ENCODE results near the gene PRSS56.
"Not testable (repeated sequence)": the region's sequence is repeated elsewhere in the genome, so short reads cannot be mapped to it uniquely, and the experiment has no call there.

The PRSS56 gene

DNA sequence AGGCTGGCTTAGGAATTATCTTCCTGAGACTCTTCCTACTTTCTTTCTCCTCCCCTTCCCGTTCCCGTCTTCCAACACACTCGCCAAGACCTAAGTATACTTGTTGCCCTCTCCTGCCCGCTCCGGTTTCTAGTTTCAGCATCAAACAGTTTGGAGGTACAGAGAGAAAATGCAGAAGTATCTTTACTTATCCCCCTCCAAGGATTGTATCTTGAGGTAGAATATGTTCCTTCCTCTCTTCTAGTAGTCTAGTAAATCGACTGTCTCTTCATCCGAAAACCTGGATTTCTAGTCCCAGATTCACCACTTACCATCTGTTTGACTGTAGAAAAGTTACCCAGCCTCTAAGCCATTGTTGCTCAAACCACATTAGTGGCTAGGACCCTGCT, 31.1 kb downstream of the PRSS56 start:
- Histone ChIP-seq H3K27ac (peak overlapping the region; percentile 94 to 100 (median 98)), H3K4me3 (peak overlapping the region; percentile 73 to 97 (median 83))

DNA sequence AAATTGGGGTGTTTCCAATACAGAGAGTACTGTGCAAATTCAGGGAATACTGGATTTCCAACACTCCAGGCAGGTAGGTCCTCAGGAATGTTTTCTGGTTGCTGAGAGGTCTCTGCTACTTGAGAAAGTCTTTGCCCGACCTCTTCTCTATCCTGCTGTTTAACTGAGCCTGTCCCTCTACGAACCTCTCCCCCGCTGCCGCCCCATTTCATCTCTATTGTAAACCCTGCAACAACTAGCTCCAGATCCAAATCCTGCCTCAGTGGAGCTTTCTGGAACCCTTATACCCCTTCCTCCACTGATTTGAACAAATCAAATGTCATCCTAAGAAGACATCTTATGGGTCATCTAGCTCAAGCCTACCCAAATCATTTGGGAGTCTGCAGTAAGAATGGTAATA, 31.6 kb downstream of the PRSS56 start:
- Histone ChIP-seq H3K27ac (peak overlapping the region in 9 of 21 experiments; percentile 94 to 100 (median 99)), H3K4me3 (peak overlapping the region in 6 of 7 experiments; percentile 73 to 97 (median 84))

DNA sequence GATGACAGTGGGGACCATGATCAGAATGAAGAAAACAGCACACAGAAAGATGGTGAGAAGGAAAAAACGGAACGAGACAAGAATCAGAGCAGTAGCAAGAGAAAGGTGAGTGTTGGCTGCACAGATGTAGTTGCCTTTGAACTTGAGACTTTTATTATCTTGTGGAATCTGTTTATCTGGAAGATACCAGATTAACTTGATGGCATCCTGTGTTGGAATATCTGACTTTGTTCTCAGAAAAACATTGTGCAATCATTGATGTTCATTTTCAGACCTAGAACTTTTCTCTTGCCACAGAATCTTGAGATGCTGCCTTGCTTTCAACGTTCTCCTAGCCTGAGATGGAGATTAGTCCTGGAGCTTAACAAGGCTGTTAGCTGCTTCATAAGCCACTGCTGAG, 36.2 kb downstream of the PRSS56 start:
- H3K27ac ChIP-seq: no peak overlapping the region
- no peak overlapping the region for H3K4me3 ChIP-seq

DNA sequence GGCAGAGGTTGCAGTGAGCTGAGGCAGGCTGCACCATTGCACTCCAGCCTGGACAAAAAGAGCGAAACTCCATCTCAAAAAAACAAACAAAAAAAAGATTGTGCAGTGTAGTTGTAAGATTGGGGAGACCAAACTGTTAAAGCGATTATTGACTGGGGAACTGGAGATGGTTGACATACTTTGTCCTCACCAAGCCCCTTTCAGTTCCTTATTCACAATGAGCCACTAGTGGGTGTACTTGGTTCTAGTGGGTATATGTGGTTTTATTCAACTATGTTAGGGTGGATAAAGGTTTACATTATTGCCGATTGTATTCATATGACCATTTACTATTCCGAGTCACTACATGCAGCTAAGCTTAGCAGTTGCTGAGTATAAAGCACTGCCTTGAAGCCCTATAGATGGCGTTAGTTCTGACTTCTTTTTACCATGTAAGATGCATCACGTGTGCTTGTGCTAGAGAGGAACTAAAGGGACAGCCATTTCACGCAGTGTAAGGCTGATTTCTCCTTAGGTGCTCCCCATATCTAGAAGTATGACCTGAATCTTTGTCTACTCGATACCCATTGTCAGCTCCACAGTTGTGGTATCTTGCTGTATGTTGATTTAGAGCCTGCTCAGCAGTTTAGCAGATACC, 42.4 kb downstream of the PRSS56 start:
- Histone ChIP-seq H3K4me3 (no peak overlapping the region), H3K27ac (no peak overlapping the region)

DNA sequence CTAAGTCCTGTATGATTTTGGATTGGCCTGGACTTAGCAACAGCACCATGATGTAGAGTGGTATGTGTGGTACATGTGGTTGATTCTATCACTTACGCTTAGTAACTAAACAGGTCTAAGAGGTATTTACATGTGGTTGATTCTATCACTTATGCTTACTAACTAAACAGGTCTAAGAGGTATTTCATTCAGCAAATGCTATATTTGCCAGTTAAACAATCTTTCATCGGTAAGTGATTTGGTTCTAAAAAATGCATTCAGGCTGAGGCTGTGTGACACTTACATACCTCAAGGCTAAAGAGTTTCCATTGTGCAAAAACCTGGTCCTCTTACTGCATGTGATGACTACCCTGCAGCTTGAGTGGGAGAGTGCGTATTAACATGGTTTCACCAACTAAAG, 43.4 kb downstream of the PRSS56 start:
- Histone ChIP-seq H3K4me3 (no peak overlapping the region), H3K27ac (no peak overlapping the region)

DNA sequence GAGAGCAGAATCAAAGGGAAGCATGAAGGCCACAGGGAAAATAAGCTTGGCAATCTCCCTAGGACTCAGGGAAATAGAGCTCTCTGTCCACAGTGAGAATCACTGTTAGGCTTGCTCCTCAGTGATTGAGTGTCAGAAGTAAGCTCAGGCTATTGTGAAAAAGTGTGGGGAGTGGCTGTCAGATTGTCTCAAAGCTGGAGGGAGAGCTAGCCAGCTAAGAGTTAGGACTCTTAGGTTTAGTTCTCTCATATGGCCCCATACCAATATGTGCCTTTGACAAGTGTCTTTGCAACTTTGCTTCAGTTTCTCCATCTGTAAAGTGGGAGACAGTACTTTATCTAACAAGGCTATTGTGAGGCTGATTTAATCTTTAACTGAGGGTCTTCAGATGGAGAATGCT, 47.5 kb downstream of the PRSS56 start:
- H3K27ac ChIP-seq: peak overlapping the region in 2 of 21 experiments; percentile 15 to 24
- no peak overlapping the region for H3K4me3 ChIP-seq

DNA sequence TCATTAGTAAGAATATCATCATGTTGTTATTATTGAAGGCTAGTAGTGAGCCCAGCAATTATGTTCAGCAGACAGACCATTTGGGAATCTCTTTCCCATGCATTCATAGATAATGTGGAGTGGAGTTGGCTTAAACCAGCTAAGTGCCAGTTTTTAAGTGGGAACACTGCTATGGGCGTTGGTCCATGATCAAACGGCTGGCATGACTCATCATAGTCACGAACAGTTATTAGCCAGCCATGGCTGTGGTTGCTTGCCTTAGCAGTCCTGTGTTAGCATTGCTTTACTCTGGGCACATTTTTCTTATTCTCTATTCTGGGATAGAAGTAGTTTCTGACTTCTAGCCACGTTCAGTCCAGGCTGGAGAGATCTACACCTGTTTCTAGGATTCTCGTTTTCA, 48.0 kb downstream of the PRSS56 start:
- Histone ChIP-seq H3K27ac (peak overlapping the region in 3 of 21 experiments; percentile 15 to 56 (median 25)), H3K4me3 (no peak overlapping the region)

DNA sequence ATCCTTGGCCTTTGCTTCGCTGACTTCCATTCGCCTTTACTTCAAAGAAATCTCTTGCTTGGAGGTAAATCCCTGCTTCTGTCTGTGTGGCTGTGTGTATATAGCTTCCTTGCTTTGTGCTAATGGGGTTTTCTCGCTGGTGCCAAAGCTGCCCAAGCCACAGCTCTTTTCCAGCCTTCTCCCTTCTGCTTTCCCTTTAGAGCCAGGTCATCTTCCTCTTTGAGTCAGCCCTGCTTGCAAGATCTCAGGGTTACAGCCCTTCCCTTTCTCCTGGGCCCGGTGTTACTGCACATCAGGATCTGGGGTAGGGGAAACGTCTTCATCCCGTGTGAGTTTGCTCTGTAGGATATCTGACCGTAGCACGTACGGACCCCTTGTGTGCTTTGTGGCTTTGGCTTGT, 49.4 kb downstream of the PRSS56 start:
- Histone ChIP-seq H3K27ac (no peak overlapping the region), H3K4me3 (no peak overlapping the region)

DNA sequence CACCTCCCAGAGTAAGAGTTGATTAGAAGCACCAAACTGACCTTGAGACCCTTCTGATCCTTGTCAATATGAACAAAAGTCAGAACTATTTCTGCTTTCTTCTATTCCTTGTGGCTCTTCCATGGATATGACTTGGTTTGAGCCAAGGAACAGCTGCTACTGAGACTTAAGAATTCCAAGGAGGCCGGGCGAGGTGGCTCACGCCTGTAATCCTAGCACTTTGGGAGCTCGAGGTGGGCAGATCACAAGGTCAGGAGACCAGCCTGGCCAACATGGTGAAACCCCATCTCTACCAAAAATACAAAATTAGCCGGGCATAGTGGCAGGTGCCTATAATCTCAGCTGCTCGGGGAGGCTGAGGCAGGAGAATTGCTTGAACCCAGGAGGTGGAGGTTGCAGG, 50.3 kb downstream of the PRSS56 start:
- not testable (repeated sequence) for H3K27ac ChIP-seq, H3K4me3 ChIP-seq

DNA sequence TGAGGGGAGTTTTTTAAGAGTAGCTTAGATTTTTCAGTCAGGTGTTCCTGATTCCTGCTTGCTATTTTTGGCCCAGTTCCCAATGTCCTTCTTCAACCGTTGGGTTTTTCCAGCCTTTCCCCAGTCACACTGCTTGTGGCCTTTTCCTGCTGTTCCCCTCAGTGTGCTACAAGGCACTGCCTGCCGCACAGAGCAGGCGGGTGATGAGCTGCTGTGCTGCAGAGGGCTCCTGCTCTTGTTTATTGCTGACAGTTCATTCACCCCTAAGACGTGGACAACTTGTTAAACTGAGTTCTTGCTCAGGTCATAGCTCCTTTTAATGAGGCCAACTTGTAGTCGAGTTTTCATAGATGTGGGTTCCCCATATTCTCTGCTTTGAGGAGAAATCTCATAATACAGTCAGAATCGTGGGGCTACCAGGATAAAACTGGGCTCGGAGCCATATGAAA, 50.9 kb downstream of the PRSS56 start:
- Histone ChIP-seq H3K27ac (no peak overlapping the region), H3K4me3 (no peak overlapping the region)

DNA sequence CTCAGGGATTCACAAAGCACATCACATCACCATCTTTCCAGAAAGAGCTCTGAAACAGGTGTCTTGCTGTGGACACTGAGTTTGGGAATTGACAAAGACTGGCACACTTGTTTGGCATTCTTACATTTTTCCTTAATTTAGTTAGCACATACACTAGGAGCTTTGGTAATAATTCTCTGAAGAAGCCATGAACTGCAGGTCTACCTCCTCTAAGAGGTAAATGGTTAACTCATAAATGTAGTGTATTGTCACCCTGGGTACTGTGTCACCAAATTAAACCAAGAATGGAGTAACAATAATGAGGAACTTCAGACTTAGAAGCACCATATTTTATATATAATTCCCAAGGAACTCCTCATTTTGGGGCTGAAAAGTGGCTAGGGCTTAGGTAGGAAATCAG, 52.9 kb downstream of the PRSS56 start:
- H3K4me3 ChIP-seq: no peak overlapping the region
- no peak overlapping the region for H3K27ac ChIP-seq

DNA sequence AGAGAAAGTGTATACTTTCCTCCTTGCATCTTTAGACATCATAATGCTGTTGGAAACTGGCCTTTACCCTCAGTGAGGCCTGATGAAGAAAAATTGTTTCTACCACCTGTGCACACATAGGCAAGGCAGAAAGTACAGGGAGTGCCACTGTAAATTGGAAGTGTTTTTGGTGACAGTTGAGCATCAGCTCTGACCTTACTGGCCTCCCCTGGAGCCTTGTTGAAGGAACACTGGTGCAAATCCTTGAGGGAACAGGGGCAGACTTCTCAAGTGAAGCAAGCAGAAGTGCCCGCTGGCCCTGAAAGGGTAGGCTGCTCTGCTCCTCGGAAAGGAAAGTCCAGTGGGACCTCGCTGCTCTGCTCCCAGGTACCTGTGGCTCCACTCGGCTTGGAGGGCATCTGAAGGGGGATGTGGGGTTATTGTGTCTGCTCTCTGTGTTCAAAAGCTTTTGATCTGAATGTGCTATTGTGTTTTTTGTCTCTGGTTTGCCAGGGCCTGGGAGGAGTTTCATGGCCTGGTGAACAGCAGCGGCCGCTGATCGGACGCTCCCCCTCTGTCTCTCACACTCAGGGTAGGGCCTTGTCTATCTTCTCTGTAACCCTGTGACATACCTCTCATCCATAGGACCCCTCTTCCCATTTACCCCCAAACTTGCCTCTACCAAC, 53.7 kb downstream of the PRSS56 start:
- Histone ChIP-seq H3K27ac (no peak overlapping the region), H3K4me3 (no peak overlapping the region)

DNA sequence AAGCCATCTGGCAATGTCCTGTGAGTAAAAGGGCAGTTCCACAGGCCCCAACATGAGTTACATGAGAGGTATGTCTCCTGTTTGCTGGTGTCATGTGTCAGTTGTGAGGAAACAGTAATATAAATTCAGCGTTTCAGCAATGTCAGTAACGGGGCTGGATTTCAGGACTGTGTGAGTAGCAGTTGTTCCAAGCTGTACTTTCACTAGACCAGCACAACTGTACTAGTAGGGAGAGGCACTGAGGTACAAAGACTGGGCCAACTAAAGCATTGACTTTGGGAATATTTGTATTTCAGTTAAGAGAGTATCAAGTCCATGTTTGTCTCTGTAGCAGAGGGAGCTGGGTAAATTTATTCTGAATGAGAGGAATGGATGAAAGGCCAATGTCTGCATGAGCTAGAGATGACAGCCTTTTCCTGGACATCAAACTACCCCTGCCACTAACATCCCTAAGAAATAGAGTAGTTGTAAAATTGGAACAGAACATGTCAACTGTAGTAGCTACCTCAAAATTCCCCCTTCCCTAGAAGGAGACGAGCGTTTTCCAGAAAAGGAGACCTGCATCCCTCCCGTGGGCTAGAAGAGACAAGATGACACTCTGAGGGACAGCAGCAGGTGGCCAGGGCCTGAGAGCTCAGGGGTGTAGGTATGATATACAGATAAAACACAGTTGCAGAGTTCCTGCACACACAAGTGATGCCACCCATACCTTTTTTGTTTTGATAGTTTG, 54.7 kb downstream of the PRSS56 start:
- no peak overlapping the region for H3K27ac ChIP-seq
- H3K4me3 ChIP-seq: no peak overlapping the region

Data from skin epidermis (tissue), 12 donors.